NCI-H2196 treated with DMSO at 0.1 percent for 48 hours (cell line): ENCODE measurements around the gene KRT77.
"Not testable (repeated sequence)": the region's sequence is repeated elsewhere in the genome, so short reads cannot be mapped to it uniquely, and the experiment has no call there.

Experiments
- DNase-seq: peaks from one replicate; lab custom pipeline; 2025; ENCODE audit not compliant: unreplicated experiment; lab: John Stamatoyannopoulos, UW

KRT77 gene

GRCh38 chr12:52703424-52703823, at the start of gene KRT77:
TSS of gene KRT77 (minus strand) at chr12:52703524. CDS start at chr12:52703434, 90 bp downstream.
- no peak for DNase-seq

GRCh38 chr12:52752516-52752915, 49.2 kb upstream of the KRT77 start:
- DNase-seq: no peak

- no peak for DNase-seq
Observed at GRCh38 chr12:52751795-52752194, 48.5 kb upstream of the KRT77 start.

- DNase-seq: not testable (repeated sequence)
Observed at GRCh38 chr12:52750532-52750931, 47.2 kb upstream of the KRT77 start.

- no peak for DNase-seq
Observed at GRCh38 chr12:52749827-52750226, 46.5 kb upstream of the KRT77 start.

- DNase-seq: no peak
Observed at GRCh38 chr12:52748578-52748977, 45.3 kb upstream of the KRT77 start.

GRCh38 chr12:52745554-52745953, 42.2 kb upstream of the KRT77 start:
- no peak for DNase-seq

GRCh38 chr12:52744493-52745156, 41.3 kb upstream of the KRT77 start:
- no peak for DNase-seq

- no peak for DNase-seq
Observed at GRCh38 chr12:52742822-52743457, 39.6 kb upstream of the KRT77 start.

- no peak for DNase-seq
Observed at GRCh38 chr12:52742196-52742580, 38.9 kb upstream of the KRT77 start.

- no peak for DNase-seq
Observed at GRCh38 chr12:52741375-52742195, 38.3 kb upstream of the KRT77 start.

GRCh38 chr12:52740584-52740983, 37.3 kb upstream of the KRT77 start:
- peak; percentile 81 for DNase-seq

GRCh38 chr12:52739963-52740362, 36.6 kb upstream of the KRT77 start:
- DNase-seq: peak; percentile 60

- no peak for DNase-seq
Observed at GRCh38 chr12:52735816-52736632, 32.7 kb upstream of the KRT77 start.

GRCh38 chr12:52735106-52735505, 31.8 kb upstream of the KRT77 start:
- DNase-seq: no peak

GRCh38 chr12:52730793-52731192, 27.5 kb upstream of the KRT77 start:
- DNase-seq: no peak

- DNase-seq: no peak
Observed at GRCh38 chr12:52730383-52730782, 27.1 kb upstream of the KRT77 start.

- DNase-seq: no peak
Observed at GRCh38 chr12:52729147-52729546, 25.8 kb upstream of the KRT77 start.

GRCh38 chr12:52728374-52728773, 25.1 kb upstream of the KRT77 start:
- DNase-seq: no peak

- no peak for DNase-seq
Observed at GRCh38 chr12:52727037-52727436, 23.7 kb upstream of the KRT77 start.

- no peak for DNase-seq
Observed at GRCh38 chr12:52726451-52726850, 23.1 kb upstream of the KRT77 start.
